Vagina (tissue), 2 donors: ENCODE results near the gene ABCF2. TPM values are rescaled to one million over a fixed set of nuclear protein-coding genes. Genes with fewer than 3 reads are reported as not detected.

ENCODE experiments used
- DNase-seq, 2 donors: peaks; one replicate each; pipeline ENCODE4 v3.0.0-alpha.2; 2017; ENCODE audit errors: extremely low spot score in 2 of 2
- H3K27ac ChIP-seq: fragments of 200-600 bp; sonication (generic); one replicate; pipeline ENCODE4 v1.5.1; 2019
- H3K27me3 ChIP-seq: fragments of 200-600 bp; sonication (generic); one replicate; pipeline ENCODE4 v1.5.1; 2019
- H3K36me3 ChIP-seq, 2 donors: fragments of 200-600 bp; sonication (generic); one replicate each; pipeline ENCODE4 v1.5.1; 2017 to 2019
- H3K4me1 ChIP-seq: fragments of 200-600 bp; sonication (generic); one replicate; pipeline ENCODE4 v1.5.1; 2019
- H3K4me3 ChIP-seq, 2 donors: fragments of 200-600 bp; sonication (generic); 1 replicate in 1 of 2; 2 replicates in 1 of 2; pipeline ENCODE4 v1.5.1; 2016 to 2019
- H3K9me3 ChIP-seq: fragments of 200-600 bp; sonication (generic); one replicate; pipeline ENCODE4 v1.5.1; 2019
- POLR2A ChIP-seq, 2 donors: fragments of 450-650 bp; IDR thresholded peaks; one replicate each; pipeline ENCODE4 v1.6.1; 2017; ENCODE audit warnings: antibody characterized with exemption in 2 of 2, mild to moderate bottlenecking in 2 of 2, moderate library complexity in 2 of 2
- POLR2AphosphoS5 ChIP-seq, 2 donors: sonication (generic); formaldehyde crosslinking; IDR thresholded peaks; one replicate each; pipeline ENCODE4 v1.9.0; 2017; ENCODE audit warnings: antibody characterized with exemption in 2 of 2, mild to moderate bottlenecking in 2 of 2, low read depth in 1 of 2; ENCODE audit not compliant: insufficient read depth in 1 of 2
- intact Hi-C: fragments of 100-400 bp; cut with DNase I; formaldehyde crosslinking; loops from one replicate; pipeline ENCODE4 v1.15.1; 2023
- total RNA-seq: library from RNA; depleted of rRNA; stranded (reverse); fragments of >200 nt; gene quantifications from one replicate; pipeline ENCODE4 v1.2.3, GENCODE V29; 2016
- TF ChIP-seq, protein P1 (sequence below), 3 experiments: fragments of 450-650 bp in 2 of 3; fragments of 200-600 bp in 1 of 3; sonication (generic) in 1 of 3; IDR thresholded peaks; one replicate each; pipeline ENCODE4 v1.5.1; 2017 to 2019; ENCODE audit warnings: antibody characterized with exemption in 3 of 3, mild to moderate bottlenecking in 2 of 3, moderate library complexity in 2 of 3

The ABCF2 gene
- total RNA-seq = 25.3 TPM

- TF ChIP-seq, protein P1, sequence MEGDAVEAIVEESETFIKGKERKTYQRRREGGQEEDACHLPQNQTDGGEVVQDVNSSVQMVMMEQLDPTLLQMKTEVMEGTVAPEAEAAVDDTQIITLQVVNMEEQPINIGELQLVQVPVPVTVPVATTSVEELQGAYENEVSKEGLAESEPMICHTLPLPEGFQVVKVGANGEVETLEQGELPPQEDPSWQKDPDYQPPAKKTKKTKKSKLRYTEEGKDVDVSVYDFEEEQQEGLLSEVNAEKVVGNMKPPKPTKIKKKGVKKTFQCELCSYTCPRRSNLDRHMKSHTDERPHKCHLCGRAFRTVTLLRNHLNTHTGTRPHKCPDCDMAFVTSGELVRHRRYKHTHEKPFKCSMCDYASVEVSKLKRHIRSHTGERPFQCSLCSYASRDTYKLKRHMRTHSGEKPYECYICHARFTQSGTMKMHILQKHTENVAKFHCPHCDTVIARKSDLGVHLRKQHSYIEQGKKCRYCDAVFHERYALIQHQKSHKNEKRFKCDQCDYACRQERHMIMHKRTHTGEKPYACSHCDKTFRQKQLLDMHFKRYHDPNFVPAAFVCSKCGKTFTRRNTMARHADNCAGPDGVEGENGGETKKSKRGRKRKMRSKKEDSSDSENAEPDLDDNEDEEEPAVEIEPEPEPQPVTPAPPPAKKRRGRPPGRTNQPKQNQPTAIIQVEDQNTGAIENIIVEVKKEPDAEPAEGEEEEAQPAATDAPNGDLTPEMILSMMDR (IDR thresholded peaks at IDR 0.05) = no peak
- TF ChIP-seq POLR2A (IDR thresholded peaks at IDR 0.05) = peak in 1 of 2 donors; percentile 15
- peak; percentile 94 to 99 for TF ChIP-seq POLR2AphosphoS5 (IDR thresholded peaks at IDR 0.05; ENCODE audit: insufficient read depth in 1 of 2, low read depth in 1 of 2)
- Histone ChIP-seq H3K4me1 (peaks cover 30% of the 10 kb centered on the region), H3K27me3 (no peaks in the 10 kb centered on the region), H3K36me3 (peaks cover 0 to 27% of the 10 kb centered on the region in 2 donors), H3K27ac (peak within 1 kb of the TSS; percentile 57), H3K4me3 (peak within 1 kb of the TSS; percentile 82 to 92), H3K9me3 (no peaks in the 10 kb centered on the region)
- DNase-seq = peak; percentile 99
- intact Hi-C loops = no loop called here
Measured at GRCh38 chr7:151226875-151227782, at the start of gene ABCF2. Gene ABCF2 (minus strand): TSS chr7:151227205. CDS start chr7:151226458, 747 bp downstream.

GRCh38 chr7:151275813-151276577 is 49.0 kb upstream of the ABCF2 start:
- DNase-seq = no peak
- intact Hi-C loops = no loop called here
- Histone ChIP-seq H3K27me3 (no peaks in the 10 kb centered on the region), H3K4me1 (peaks cover 38% of the 10 kb centered on the region), H3K9me3 (no peaks in the 10 kb centered on the region), H3K4me3 (peak overlapping the region; percentile 45 to 62), H3K27ac (peak overlapping the region; percentile 33), H3K36me3 (no peaks in the 10 kb centered on the region)
- TF ChIP-seq, protein P1 (IDR thresholded peaks at IDR 0.05) = no peak
- TF ChIP-seq POLR2AphosphoS5 (IDR thresholded peaks at IDR 0.05; ENCODE audit: insufficient read depth in 1 of 2, low read depth in 1 of 2) (no peak), POLR2A (IDR thresholded peaks at IDR 0.05) (no peak)

DNA sequence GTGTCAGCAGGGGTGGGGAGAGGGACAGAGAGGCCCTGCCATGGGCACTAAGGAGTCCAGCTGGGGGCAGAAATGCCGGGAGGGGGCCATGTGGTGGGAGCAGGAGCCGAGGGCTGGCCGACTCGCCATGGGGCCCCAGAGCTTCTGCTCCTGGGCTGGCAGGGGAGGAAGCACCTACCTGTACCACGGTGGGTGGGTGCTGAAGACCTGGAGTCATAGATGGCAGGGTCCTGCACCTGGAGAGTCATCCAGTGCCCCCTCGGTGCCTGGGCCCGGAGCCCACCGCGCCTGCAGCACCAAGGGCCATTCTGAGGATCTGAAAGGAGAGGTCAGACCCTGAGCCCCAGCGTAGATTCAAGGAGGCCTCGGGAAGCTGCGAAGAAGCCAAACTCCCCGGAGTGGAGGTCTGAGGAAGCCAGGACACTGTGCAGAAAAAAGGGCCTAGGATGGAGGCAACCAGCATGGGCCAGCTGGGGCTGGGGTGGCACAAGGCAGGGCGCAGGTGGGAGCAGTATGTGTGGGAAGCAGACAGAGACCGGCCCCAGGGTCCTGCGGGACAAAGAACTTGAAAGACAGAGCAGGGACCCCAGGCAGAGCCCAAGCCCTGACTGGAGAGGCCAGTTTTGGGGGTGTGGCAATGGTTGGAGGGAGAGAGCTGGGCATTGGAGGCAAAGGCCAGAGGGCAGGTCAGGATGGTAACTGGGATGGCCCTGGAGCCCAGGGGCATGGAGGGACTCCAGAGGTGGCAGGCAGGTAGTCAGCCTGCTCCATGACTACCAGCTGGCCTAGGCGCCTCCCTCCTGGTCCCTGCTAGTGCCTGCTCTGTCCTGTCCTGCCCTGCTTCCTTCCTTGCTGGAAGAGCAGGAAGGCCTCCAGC is 48.2 kb upstream of the ABCF2 start:
- Histone ChIP-seq H3K4me3 (no peak overlapping the region), H3K36me3 (no peaks in the 10 kb centered on the region), H3K27me3 (no peaks in the 10 kb centered on the region), H3K4me1 (peaks cover 38% of the 10 kb centered on the region), H3K27ac (peak overlapping the region; percentile 33), H3K9me3 (no peaks in the 10 kb centered on the region)
- no peak for TF ChIP-seq POLR2AphosphoS5 (IDR thresholded peaks at IDR 0.05; ENCODE audit: insufficient read depth in 1 of 2, low read depth in 1 of 2)
- no peak for TF ChIP-seq POLR2A (IDR thresholded peaks at IDR 0.05)
- TF ChIP-seq, protein P1 (IDR thresholded peaks at IDR 0.05) = no peak
- DNase-seq = no peak
- intact Hi-C loops = no loop called here

- Histone ChIP-seq H3K27me3 (no peaks in the 10 kb centered on the region), H3K27ac (no peak overlapping the region), H3K4me1 (peaks cover 38% of the 10 kb centered on the region), H3K36me3 (no peaks in the 10 kb centered on the region), H3K9me3 (no peaks in the 10 kb centered on the region), H3K4me3 (no peak overlapping the region)
- DNase-seq = no peak
- TF ChIP-seq, protein P1 (IDR thresholded peaks at IDR 0.05) = no peak
- no peak for TF ChIP-seq POLR2A (IDR thresholded peaks at IDR 0.05)
- no peak for TF ChIP-seq POLR2AphosphoS5 (IDR thresholded peaks at IDR 0.05; ENCODE audit: insufficient read depth in 1 of 2, low read depth in 1 of 2)
- intact Hi-C loops = no loop called here
Measured at GRCh38 chr7:151274396-151274795, 47.4 kb upstream of the ABCF2 start.
